Measurements from ENCODE around the gene PARD3. TPM values are rescaled to one million over a fixed set of nuclear protein-coding genes. Genes with fewer than 3 reads are reported as not detected.

Gene PARD3
- total RNA-seq, 3 donors from 2014 or later (not counting 1 experiment from before 2014, with no cell fraction given), result 0.14 to 0.49 (median 0.38) TPM

DNA sequence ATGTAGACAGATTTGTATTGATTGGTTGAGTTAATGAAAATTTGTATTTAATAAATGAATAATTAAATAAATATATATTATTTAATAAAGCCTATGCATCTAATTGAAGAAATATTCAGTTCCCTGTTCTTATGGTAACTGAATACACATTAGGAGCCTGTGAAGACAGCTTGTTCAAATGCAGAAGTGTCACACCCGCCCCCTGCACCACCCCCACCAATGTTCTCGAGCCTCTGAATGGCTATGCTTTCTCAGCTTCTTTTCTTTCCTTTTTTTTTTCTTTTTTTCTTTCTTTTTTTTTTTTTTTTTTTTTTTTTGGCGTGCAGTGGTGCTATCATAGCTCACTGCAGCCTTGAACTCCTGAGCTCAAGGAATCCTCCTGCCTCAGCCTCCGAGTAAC lies 38.3 kb upstream of the PARD3 start:
- Mint-ChIP-seq H3K36me3 (no peaks in the 10 kb centered on the region), H3K4me3 (no peak overlapping the region)
- no peak for ATAC-seq

GRCh38 chr10:34850558-34850957 lies 35.5 kb upstream of the PARD3 start:
- no peak for ATAC-seq
- no peak overlapping the region for H3K4me3 ChIP-seq (ENCODE audit: low read length)
- peaks cover 0 to 4% of the 10 kb centered on the region in 2 donors for H3K27me3 Mint-ChIP-seq (ENCODE audit: low read depth in 2 of 2)
- no peaks in the 10 kb centered on the region for H3K4me1 Mint-ChIP-seq
- H3K4me1 ChIP-seq (ENCODE audit: control insufficient read depth, insufficient read depth, low read length), result no peaks in the 10 kb centered on the region
- no peaks in the 10 kb centered on the region for H3K9me3 ChIP-seq (ENCODE audit: control insufficient read depth, insufficient read depth, low read length)
- H3K27me3 ChIP-seq (ENCODE audit: control insufficient read depth, insufficient read depth, low read length), result no peaks in the 10 kb centered on the region
- H3K4me3 Mint-ChIP-seq, result no peak overlapping the region
- no peaks in the 10 kb centered on the region for H3K36me3 Mint-ChIP-seq
- H3K9me3 Mint-ChIP-seq, result no peaks in the 10 kb centered on the region
- H3K36me3 ChIP-seq (ENCODE audit: control insufficient read depth, insufficient read depth, low read length), result no peaks in the 10 kb centered on the region
- no peak for DNase-seq
- TF ChIP-seq CTCF (IDR thresholded peaks at IDR 0.05), result no peak
- H3K27ac Mint-ChIP-seq, result no peak overlapping the region
- 89% methylated on average over 3 of the region's 3 CpGs for WGBS (ENCODE audit: insufficient coverage)
- no peak overlapping the region for H3K27ac ChIP-seq (ENCODE audit: low read length)
- intact Hi-C loops (cut with micrococcal nuclease), result no loop called here

More for the DNA sequence above, 38.3 kb upstream of the PARD3 start:
- Mint-ChIP-seq H3K4me1 (no peaks in the 10 kb centered on the region), H3K27me3 (ENCODE audit: low read depth in 2 of 2) (peaks cover 0 to 9% of the 10 kb centered on the region in 2 donors), H3K27ac (no peak overlapping the region), H3K9me3 (no peaks in the 10 kb centered on the region)
- Histone ChIP-seq H3K27ac (ENCODE audit: low read length) (no peak overlapping the region), H3K4me1 (ENCODE audit: control insufficient read depth, insufficient read depth, low read length) (no peaks in the 10 kb centered on the region), H3K9me3 (ENCODE audit: control insufficient read depth, insufficient read depth, low read length) (no peaks in the 10 kb centered on the region), H3K4me3 (ENCODE audit: low read length) (no peak overlapping the region), H3K36me3 (ENCODE audit: control insufficient read depth, insufficient read depth, low read length) (no peaks in the 10 kb centered on the region), H3K27me3 (ENCODE audit: control insufficient read depth, insufficient read depth, low read length) (no peaks in the 10 kb centered on the region)
- 84% methylated on average over 4 of the region's 4 CpGs for WGBS (ENCODE audit: insufficient coverage)
- no peak for DNase-seq
- intact Hi-C loops (cut with micrococcal nuclease), result no loop called here
- no peak for TF ChIP-seq CTCF (IDR thresholded peaks at IDR 0.05)

GRCh38 chr10:34850036-34850435 lies 34.9 kb upstream of the PARD3 start:
- Mint-ChIP-seq H3K9me3 (no peaks in the 10 kb centered on the region), H3K4me1 (no peaks in the 10 kb centered on the region), H3K27me3 (ENCODE audit: low read depth in 2 of 2) (peaks cover 0 to 4% of the 10 kb centered on the region in 2 donors), H3K36me3 (no peaks in the 10 kb centered on the region), H3K4me3 (no peak overlapping the region), H3K27ac (no peak overlapping the region)
- no peaks in the 10 kb centered on the region for H3K27me3 ChIP-seq (ENCODE audit: control insufficient read depth, insufficient read depth, low read length)
- H3K4me3 ChIP-seq (ENCODE audit: low read length), result no peak overlapping the region
- 92% methylated on average over 1 of the region's 1 CpG for WGBS (ENCODE audit: insufficient coverage)
- H3K27ac ChIP-seq (ENCODE audit: low read length), result no peak overlapping the region
- no peak for TF ChIP-seq CTCF (IDR thresholded peaks at IDR 0.05)
- H3K4me1 ChIP-seq (ENCODE audit: control insufficient read depth, insufficient read depth, low read length), result no peaks in the 10 kb centered on the region
- no peaks in the 10 kb centered on the region for H3K9me3 ChIP-seq (ENCODE audit: control insufficient read depth, insufficient read depth, low read length)
- intact Hi-C loops (cut with micrococcal nuclease), result no loop called here
- no peaks in the 10 kb centered on the region for H3K36me3 ChIP-seq (ENCODE audit: control insufficient read depth, insufficient read depth, low read length)
- ATAC-seq, result no peak
- DNase-seq, result no peak

- Mint-ChIP-seq H3K27me3 (ENCODE audit: low read depth in 2 of 2) (peaks cover 0 to 6% of the 10 kb centered on the region in 2 donors), H3K4me1 (no peaks in the 10 kb centered on the region), H3K9me3 (no peaks in the 10 kb centered on the region), H3K36me3 (no peaks in the 10 kb centered on the region), H3K27ac (no peak overlapping the region), H3K4me3 (no peak overlapping the region)
- Histone ChIP-seq H3K36me3 (ENCODE audit: control insufficient read depth, insufficient read depth, low read length) (no peaks in the 10 kb centered on the region), H3K4me3 (ENCODE audit: low read length) (no peak overlapping the region), H3K4me1 (ENCODE audit: control insufficient read depth, insufficient read depth, low read length) (no peaks in the 10 kb centered on the region), H3K27me3 (ENCODE audit: control insufficient read depth, insufficient read depth, low read length) (no peaks in the 10 kb centered on the region), H3K9me3 (ENCODE audit: control insufficient read depth, insufficient read depth, low read length) (no peaks in the 10 kb centered on the region), H3K27ac (ENCODE audit: low read length) (no peak overlapping the region)
- WGBS (ENCODE audit: insufficient coverage), result 89% methylated on average over 1 of the region's 2 CpGs
- intact Hi-C loops (cut with micrococcal nuclease), result no loop called here
- DNase-seq (no peak), ATAC-seq (no peak)
- TF ChIP-seq CTCF (IDR thresholded peaks at IDR 0.05), result no peak
Observed at GRCh38 chr10:34845070-34845469, 30.0 kb upstream of the PARD3 start.
